GM10248 (cell line): Measurements from ENCODE around the gene WHAMM.

ENCODE experiments used
- CTCF ChIA-PET: fragments of 300-600 bp; sonication (Branson Sonifier 250); formaldehyde crosslinking; extraction: SDS; loops from one replicate; lab custom pipeline; 2021; ENCODE audit warnings: antibody characterized with exemption; lab: Yijun Ruan, JAX
- POLR2A ChIA-PET: fragments of 350-650 bp; sonication (Branson Sonifier 250); formaldehyde crosslinking; extraction: SDS; loops from one replicate; lab custom pipeline; 2020; ENCODE audit warnings: antibody characterized with exemption; lab: Yijun Ruan, JAX
- DNase-seq: peaks from one replicate; pipeline ENCODE4 v3.0.0; 2012; ENCODE audit errors: extremely low spot score
- TF ChIP-seq, protein P1 (sequence below): IDR thresholded peaks from 2 replicates; pipeline ENCODE4 v1.5.1; 2012; ENCODE audit warnings: mild to moderate bottlenecking, low read depth; ENCODE audit errors: extremely low read depth, missing control alignments, control extremely low read depth

WHAMM gene

DNA sequence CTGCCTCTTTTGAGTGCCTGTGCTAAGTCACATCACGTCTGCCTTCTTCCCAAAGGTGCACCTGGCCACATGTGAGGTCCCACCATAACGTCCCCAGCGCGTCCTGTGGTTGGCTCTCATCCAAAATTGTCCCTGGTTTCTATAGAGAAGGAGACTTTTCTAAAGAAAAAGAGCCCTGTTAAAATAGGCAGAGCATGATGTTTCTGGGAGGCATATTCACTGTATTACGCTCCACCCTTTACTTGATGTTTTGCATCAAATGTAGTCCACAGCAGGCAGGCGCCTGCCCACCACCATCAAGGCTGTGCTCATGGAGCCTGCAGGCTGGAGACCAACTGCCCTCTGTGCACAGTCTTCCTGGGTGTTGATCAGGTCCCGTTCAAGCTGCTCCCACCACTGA, 36.3 kb downstream of the WHAMM start:
- DNase-seq, result no peak
- ChIA-PET CTCF (interaction anchor here (1.1 kb wide), 2 partner anchors 34 to 154 kb away, joined by 3 read pairs; no protein-coding TSS in a partner anchor), POLR2A (no interaction called here)
- TF ChIP-seq, protein P1, sequence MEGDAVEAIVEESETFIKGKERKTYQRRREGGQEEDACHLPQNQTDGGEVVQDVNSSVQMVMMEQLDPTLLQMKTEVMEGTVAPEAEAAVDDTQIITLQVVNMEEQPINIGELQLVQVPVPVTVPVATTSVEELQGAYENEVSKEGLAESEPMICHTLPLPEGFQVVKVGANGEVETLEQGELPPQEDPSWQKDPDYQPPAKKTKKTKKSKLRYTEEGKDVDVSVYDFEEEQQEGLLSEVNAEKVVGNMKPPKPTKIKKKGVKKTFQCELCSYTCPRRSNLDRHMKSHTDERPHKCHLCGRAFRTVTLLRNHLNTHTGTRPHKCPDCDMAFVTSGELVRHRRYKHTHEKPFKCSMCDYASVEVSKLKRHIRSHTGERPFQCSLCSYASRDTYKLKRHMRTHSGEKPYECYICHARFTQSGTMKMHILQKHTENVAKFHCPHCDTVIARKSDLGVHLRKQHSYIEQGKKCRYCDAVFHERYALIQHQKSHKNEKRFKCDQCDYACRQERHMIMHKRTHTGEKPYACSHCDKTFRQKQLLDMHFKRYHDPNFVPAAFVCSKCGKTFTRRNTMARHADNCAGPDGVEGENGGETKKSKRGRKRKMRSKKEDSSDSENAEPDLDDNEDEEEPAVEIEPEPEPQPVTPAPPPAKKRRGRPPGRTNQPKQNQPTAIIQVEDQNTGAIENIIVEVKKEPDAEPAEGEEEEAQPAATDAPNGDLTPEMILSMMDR, result no peak

DNA sequence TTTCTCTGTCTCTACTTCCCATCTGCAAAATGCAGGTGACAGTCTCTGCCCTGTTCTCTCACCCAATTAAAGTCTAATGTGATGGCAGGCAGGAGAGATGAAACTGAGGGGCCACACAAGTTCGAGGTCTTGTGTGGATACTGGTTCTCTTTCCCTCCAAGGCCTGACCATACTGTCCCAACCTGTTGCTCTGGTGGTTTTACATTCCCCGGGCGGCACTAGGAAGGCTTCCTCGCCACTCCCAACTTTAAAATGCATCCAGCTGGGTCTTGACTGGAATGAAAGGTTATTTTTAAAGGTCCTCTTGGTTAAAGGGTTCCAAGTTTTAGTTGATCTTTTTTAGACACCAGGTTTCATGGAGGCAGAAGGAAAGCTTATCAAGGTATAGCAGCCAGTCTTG, 37.2 kb downstream of the WHAMM start:
- CTCF ChIA-PET, result interaction anchor here (0.8 to 0.9 kb wide), 2 partner anchors 9 to 153 kb away, joined by 3 to 4 read pairs; no protein-coding TSS in a partner anchor
- TF ChIP-seq, protein P1, result no peak
- POLR2A ChIA-PET, result no interaction called here
- DNase-seq, result no peak

DNA sequence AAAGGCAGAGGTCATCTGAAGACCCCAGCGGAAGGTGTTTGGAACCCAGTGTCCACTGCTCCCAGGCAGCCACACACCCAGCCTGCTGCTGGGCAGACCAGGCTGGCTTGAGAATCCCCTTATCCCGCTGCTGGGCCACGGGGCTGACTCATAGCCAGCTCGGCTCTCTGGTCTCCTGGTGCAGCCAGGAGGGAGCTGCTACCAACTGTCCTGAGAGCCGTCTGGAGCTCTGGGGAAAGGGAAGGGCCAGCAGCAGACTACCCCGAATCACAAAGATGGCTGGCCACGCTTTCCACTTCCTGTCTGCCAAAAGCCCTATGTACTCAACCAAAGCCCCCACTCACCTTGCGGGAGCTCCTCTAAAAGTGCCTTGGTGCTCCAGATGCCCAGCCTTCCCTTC, 38.3 kb downstream of the WHAMM start:
- CTCF ChIA-PET, result interaction anchor here (1.0 to 5.8 kb wide), 3 partner anchors 12 to 154 kb away, joined by 3 to 60 read pairs (median 14); no protein-coding TSS in a partner anchor
- TF ChIP-seq, protein P1, result no peak
- no peak for DNase-seq
- POLR2A ChIA-PET, result no interaction called here

DNA sequence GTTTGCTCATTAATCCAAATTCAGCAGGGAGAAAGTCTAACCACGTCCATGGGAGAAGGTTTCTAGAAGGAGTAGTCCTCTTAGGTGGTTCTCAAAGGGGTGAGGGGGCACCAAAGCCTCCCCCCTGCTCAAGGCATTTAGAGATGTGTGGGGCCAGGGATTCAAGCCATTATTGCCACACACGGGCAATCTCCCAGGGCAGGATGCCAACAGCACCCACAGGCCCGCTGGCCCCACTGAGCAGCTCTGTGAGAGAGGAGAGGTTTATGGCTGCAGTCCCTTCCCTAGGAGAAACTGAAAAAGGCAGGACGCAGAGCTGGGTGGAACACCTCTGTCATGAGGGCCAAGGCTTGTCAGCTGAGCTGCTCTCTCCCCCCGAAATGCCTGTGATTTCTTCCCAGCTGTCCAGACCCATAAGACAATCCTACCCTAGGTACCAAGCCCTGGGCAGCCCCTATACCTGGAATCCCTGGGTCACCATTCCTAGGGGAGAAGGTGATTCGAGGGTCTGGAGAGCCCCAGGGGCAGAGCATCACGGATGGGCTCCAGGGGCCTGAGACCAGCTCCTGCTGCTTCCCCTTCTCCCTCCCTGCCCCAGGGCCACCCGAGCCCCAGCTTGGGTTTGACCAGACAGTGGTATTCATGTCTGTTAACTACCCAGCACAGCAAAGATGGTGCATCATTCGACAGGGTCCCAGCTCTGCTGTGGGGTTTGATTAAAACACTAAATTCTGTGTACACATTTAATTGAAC, 39.0 kb downstream of the WHAMM start:
- ChIA-PET CTCF (interaction anchor here (0.8 to 5.8 kb wide), 8 partner anchors 12 to 162 kb away, joined by 3 to 60 read pairs (median 6); partner anchors contain the start of gene C15orf40), POLR2A (no interaction called here)
- TF ChIP-seq, protein P1, result no peak
- DNase-seq, result no peak

DNA sequence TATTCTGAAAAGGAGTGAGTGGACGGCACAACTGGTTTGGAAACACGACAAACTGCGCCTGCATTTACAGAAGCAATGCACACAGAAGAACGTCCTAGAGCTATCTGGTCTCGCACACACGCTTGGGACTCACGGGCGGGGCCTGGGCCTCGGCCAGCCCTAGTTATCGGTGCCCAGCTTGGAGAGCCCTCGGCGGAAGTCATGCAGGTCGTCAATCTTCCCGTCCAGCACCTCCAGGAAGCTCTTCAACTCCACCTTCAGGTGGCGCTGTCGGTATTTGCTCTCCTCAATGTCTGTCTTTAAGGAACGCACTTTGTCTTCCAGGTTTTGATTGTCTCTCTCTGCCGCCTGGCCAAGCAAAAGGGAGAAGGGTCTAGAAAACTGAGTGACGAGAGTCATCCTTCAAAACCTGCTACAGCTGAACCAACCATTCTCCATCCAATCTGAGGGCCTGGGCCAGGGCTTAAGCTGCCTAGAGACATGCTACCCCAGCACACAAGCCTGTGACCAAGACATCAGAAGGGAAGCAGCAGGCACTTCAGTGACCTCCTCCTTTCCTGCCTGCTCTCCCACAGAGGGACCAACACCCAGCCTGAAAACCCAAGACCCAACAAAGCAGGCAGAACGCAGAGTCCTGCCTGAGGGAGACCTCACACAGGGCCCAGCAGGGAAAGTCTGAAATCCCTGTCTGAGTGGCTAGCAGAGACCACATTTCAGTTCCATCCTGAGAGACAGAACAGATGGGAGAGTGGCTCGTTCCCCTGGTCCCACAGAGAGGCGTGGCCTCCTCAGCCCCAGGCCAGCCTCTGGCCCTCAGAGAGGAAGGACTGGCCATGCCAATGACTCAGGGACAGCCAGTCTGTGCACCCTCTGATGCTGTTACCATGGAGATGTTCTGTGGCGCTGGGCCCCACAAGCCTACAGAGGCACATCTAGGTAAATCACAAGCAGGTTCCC, 40.4 kb downstream of the WHAMM start:
- POLR2A ChIA-PET, result no interaction called here
- CTCF ChIA-PET, result interaction anchor here (0.8 to 5.8 kb wide), 16 partner anchors 9 to 399 kb away, joined by 3 to 60 read pairs (median 4); partner anchors contain the start of gene C15orf40
- TF ChIP-seq, protein P1, result peak; percentile 70
- DNase-seq, result peak; percentile 78

DNA sequence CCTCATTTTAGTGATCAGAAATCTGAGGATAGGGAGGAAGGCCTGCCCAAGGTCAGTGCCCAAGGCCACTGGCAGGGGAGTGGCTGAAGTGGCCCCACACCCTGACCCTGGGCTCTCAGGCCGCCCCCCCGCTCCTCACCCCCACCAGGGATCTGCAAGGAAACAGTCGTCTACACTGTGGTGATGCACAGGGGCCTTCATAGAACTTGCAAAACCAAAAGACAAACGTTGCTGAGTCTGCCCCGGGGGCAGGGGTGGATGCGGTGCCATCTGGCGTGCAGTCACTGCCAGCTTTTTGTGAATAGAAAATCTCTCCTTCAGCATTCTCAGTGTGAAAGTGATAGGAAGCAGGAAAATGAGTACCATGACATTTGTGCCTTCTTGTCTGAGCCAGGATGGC, 41.3 kb downstream of the WHAMM start:
- no peak for DNase-seq
- TF ChIP-seq, protein P1, result no peak
- POLR2A ChIA-PET, result no interaction called here
- CTCF ChIA-PET, result interaction anchor here (1.0 to 5.8 kb wide), 6 partner anchors 10 to 151 kb away, joined by 3 to 60 read pairs (median 4); no protein-coding TSS in a partner anchor
